GM19099 (cell line): ENCODE data around the gene MTCP1.

Experiments used
- POLR2A ChIP-seq: IDR thresholded peaks from 3 replicates; pipeline ENCODE4 v1.6.1; 2011; ENCODE audit warnings: low read depth; ENCODE audit not compliant: insufficient read length; ENCODE audit errors: extremely low read depth

Gene MTCP1

GRCh38 chrX:155065035-155065734 lies 5.8 kb downstream of the MTCP1 start:
- no peak for TF ChIP-seq POLR2A

- TF ChIP-seq POLR2A = no peak
These were observed 9.2 kb downstream of the MTCP1 start for GRCh38 chrX:155061760-155062159.

- TF ChIP-seq POLR2A = no peak
These were observed 13.8 kb downstream of the MTCP1 start for GRCh38 chrX:155056877-155057792.

- TF ChIP-seq POLR2A = no peak
These were observed 14.5 kb downstream of the MTCP1 start for GRCh38 chrX:155056471-155056870.

GRCh38 chrX:155055494-155055893 lies 15.4 kb downstream of the MTCP1 start:
- TF ChIP-seq POLR2A = no peak

- no peak for TF ChIP-seq POLR2A
These were observed 16.7 kb downstream of the MTCP1 start for GRCh38 chrX:155054255-155054654.

GRCh38 chrX:155053656-155054055 lies 17.3 kb downstream of the MTCP1 start:
- no peak for TF ChIP-seq POLR2A

- TF ChIP-seq POLR2A = no peak
These were observed 18.0 kb downstream of the MTCP1 start for GRCh38 chrX:155052738-155053498.

- no peak for TF ChIP-seq POLR2A
These were observed 21.8 kb downstream of the MTCP1 start for GRCh38 chrX:155048977-155049619.

- TF ChIP-seq POLR2A = no peak
These were observed 24.0 kb downstream of the MTCP1 start for GRCh38 chrX:155046811-155047528.

GRCh38 chrX:155046129-155046810 lies 24.7 kb downstream of the MTCP1 start:
- no peak for TF ChIP-seq POLR2A

GRCh38 chrX:155035688-155036087 lies 35.2 kb downstream of the MTCP1 start:
- no peak for TF ChIP-seq POLR2A

GRCh38 chrX:155031657-155032056 lies 39.3 kb downstream of the MTCP1 start:
- TF ChIP-seq POLR2A = no peak

GRCh38 chrX:155028877-155029291 lies 42.1 kb downstream of the MTCP1 start:
- no peak for TF ChIP-seq POLR2A
